GM19397 (cell line): ENCODE measurements around the gene RABGGTB.
"Not testable (repeated sequence)": the region's sequence is repeated elsewhere in the genome, so short reads cannot be mapped to it uniquely, and the experiment has no call there.

Experiments
- ATAC-seq: cut with Tn5 transposase; IDR thresholded peaks from one replicate; pipeline ENCODE4 v1.9.1; 2021; ENCODE audit warnings: mild to moderate bottlenecking, moderate library complexity; ENCODE audit not compliant: unreplicated experiment

Gene RABGGTB

DNA sequence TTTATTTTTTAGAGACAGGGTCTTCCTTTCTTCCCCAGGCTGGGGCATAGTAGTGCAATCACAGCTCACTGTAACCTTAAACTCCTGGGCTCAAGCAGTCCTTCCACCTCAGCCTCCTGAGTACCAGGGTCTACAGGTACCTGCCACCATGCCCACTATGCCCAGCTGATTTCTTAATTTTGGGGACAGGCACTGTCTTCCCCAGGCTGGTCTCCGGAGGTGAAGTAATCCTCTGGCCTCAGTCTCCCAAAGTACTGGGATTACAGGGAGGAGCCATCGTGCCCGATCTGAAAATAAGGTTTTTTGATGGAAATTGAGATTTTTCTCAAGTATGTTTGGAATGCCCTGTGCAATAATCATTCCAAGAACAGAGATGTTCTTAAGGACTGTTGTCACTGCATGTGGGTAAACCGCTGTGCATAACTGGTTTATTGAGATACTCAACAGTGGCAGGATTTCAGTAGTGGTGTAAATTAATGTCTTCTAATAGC lies 9.7 kb downstream of the RABGGTB start:
- no peak for ATAC-seq

DNA sequence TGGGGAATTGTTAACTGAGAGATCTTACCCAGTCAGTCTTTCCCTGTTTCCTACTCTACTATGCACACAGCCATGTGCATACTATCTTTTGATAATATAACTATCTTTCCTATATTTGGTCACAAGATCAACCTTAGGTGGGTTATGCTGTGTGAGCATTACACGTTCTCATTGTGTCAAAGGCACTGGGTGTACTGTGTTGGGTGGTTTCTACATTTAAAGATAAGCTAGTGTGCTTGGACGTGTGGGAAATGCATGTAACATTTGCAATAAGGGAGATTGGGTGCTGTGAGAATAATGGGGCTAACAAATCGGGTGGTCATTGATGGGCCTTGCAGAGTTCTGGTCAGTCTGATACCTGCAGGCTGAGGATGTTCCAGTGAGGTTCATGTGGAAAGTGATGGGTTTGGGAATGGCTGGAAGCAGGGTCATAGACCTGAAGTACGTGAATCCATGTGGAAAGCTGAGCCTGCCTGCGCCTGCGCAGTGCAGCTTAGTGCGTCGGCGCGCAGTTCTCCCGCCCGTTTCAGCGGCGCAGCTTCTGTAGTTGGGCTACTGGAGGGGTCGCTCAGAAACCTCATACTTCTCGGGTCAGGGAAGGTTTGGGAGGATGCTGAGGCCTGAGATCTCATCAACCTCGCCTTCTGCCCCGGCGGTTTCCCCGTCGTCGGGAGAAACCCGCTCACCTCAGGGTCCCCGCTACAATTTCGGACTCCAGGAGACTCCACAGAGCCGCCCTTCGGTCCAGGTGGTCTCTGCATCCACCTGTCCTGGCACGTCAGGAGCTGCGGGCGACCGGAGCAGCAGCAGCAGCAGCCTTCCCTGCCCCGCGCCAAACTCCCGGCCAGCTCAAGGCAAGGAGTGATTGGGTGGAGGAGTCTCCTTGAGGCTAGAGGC lies 10.6 kb downstream of the RABGGTB start, which contains the start of gene MSH4:
TSS of gene MSH4 (plus strand) at position 507 of the 897 bp plus-strand sequence. CDS start at position 611, 104 bp downstream.
- no peak for ATAC-seq

DNA sequence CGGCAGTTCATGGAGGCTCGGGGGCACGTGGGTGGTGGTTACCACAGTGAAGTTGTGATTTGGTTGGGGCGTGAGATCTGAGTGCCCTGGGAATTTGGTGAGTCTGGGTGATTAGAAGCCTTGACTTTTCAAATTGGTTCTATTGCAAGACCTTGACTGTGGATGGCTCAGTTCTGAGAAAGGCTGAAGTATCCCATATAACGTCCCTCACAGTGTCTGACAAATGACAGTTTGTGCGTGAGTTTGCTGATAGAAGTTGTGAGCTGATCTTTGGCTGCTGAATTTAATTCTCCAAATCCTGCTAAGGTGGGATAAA lies 11.2 kb downstream of the RABGGTB start:
- ATAC-seq, result no peak

DNA sequence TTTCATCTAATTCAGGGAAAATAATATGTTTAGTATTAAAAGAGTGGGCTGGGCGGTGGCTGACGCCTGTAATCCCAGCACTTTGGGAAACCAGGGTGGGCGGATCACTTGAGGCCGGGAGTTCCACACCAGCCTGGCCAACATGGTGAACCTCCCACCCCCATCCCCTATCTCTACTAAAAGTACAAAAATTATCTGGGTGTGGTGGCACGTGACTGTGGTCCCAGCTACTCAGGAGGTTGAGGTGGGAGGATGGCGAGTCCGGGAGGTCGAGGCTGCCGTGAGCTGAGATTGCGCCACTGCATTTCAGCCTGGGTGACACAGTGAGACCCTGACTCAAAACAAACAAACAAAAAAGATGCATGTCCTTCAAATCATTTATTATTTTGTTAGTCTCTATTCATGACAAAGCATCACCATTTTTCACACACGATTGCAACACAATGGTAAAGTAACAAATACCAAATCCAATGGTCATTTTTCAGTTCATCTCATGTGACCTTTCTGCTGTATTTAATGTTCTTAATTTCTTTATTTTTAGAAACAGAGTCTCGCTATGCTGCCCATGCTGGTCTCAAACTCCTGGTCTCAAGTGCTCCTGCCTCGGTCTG lies 11.7 kb downstream of the RABGGTB start:
- no peak for ATAC-seq

DNA sequence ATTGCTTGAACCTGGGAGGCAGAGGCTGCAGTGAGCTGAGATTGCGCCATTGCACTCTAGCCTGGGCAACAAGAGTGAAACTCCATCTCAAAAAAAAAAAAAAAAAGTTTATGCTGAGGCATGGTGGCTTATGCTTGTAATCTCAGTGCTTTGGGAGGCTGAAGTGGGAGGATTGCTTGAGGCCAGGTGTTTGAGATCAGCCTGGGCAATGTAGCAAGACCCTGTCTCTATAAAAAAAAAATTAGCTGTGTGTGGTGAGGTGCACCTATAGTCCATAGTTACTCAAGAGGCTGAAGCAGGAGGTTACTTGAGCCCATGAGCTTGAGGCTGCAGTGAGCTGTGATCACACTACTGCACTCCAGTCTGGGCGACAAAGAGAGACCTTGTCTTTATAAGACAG lies 15.4 kb downstream of the RABGGTB start:
- not testable (repeated sequence) for ATAC-seq

GRCh38 chr1:75808921-75809320 lies 22.9 kb downstream of the RABGGTB start:
- no peak for ATAC-seq

DNA sequence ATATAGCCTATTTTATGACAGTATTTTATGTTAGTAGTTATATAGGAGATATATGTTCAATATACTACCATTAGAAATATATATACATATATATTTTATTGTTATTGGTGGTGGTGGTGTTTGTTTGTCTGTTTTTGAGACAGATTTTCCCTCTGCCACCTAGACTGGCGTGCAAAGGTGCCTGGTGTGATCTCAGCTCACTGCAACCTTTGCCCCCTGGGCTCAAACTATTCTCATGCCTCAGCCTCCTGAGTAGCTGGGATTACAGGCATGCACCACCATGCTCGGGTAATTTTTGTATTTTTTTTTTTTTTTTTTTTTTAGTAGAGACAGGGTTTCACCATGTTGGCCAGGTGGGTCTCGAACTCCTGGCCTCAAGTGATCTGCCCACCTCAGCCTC lies 24.1 kb downstream of the RABGGTB start:
- not testable (repeated sequence) for ATAC-seq

- ATAC-seq, result no peak
Measured at GRCh38 chr1:75811211-75811981, 25.3 kb downstream of the RABGGTB start.

DNA sequence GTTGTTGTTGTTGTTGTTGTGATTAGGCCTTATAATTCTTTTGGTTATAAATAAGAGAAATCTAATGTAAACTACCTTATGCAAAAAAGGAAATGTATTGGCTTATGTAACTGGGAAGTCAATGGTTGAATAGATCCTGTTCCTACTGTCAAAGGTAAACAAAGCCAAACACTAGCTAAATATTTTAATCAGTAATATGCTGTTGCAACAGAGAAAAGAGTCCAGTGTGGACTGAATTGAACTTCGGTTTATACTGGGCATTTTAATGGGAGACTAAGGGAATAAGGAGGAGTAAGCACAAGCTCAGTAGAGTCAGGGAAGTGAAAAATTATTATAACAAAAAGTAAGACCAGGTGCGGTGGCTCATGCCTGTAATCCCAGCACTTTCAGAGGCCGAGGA lies 26.0 kb downstream of the RABGGTB start:
- ATAC-seq, result no peak

DNA sequence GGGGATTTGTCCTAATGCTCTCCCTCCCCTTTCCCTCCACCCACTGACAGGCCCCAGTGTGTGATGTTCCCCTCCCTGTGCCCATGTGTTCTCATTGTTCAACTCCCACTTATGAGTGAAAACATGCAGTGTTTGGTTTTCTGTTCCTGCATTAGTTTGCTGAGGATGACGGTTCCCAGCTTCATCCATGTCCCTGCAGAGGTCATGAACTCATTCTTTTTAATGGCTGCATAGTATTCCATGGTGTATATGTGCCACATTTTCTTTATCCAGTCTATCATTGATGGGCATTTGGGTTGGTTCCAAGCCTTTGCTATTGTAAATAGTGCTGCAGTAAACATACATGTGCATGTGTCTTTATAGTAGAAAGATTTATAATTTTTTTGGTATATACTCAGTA lies 37.5 kb downstream of the RABGGTB start:
- ATAC-seq, result not testable (repeated sequence)

DNA sequence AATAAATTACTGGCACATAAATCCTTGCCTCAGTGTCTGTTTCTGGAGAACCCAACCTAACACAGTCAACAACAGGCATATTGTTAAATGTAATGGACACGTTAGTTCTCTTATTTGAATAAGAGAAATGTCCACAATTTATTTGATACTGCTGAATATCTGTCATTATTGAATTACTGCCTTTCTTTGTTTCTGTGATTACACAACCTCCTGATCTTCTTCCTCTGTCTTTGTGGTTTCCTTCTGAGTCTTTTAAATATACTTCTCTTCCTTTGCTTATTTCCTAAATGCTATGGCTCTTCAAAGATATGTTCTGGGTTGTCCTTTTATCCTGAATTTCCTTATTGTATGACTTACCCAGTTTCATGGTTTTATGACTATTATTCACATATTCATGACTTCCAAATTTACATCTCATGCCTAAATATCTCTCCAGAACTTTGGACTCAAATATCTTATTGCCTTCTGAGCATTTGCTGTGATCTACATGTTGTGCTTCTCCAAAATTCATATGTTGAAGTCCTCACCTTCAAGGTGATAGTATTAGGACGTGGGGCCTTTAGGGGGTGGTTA lies 50.6 kb downstream of the RABGGTB start:
- ATAC-seq, result no peak

GRCh38 chr1:75838079-75838478 lies 52.0 kb downstream of the RABGGTB start:
- no peak for ATAC-seq

DNA sequence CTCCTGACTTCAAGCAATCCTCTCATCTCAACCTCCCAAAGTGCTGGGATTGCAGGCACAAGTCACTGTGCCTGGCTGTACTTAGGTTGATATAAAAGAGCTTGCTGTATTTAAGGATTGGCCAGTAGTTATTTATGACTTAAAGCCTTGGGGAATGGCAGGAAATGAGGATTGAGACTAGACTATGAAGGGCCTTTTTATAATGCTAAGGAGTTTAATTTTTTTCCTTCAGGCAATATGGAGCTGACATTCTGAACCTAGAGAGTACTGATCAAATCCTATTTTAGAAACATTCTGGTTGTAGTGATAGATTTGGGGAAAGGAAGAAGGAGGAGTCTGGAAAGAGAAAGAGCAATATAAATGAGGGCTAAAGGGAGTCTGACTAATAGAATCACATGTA lies 55.4 kb downstream of the RABGGTB start:
- no peak for ATAC-seq
